ENCODE data around the gene BNIP2. TPM values are rescaled to one million over a fixed set of nuclear protein-coding genes. Genes with fewer than 3 reads are reported as not detected.
"Not testable (repeated sequence)": the region's sequence is repeated elsewhere in the genome, so short reads cannot be mapped to it uniquely, and the experiment has no call there.

Gene BNIP2
- total and polyA plus RNA-seq, 9 donors: 30.4 to 59.8 (median 44.8) TPM

- Histone ChIP-seq H3K9me3 (replicated peaks; ENCODE audit: control insufficient read depth, low read depth, low read length) (no peaks in the 10 kb centered on the region), H3K36me3 (ENCODE audit: control insufficient read depth, insufficient read depth, low read length) (peaks cover 22% of the 10 kb centered on the region), H3K4me3 (ENCODE audit: low read length) (no peak overlapping the region), H3K4me1 (ENCODE audit: control insufficient read depth, insufficient read depth, low read length) (no peaks in the 10 kb centered on the region), H3K27ac (ENCODE audit: low read length) (no peak overlapping the region), H3K27me3 (ENCODE audit: control insufficient read depth, insufficient read depth, low read length) (no peaks in the 10 kb centered on the region)
- WGBS (ENCODE audit: insufficient coverage): no CpG with 5 or more reads among the region's 1 CpG
- DNase-seq: no peak
Measured at GRCh38 chr15:59646277-59646676, 42.8 kb downstream of the BNIP2 start.

- H3K36me3 ChIP-seq (ENCODE audit: control insufficient read depth, insufficient read depth, low read length): peaks cover 20% of the 10 kb centered on the region
- H3K9me3 ChIP-seq (replicated peaks; ENCODE audit: control insufficient read depth, low read depth, low read length); H3K27me3 ChIP-seq (ENCODE audit: control insufficient read depth, insufficient read depth, low read length); H3K4me1 ChIP-seq (ENCODE audit: control insufficient read depth, insufficient read depth, low read length); DNase-seq; H3K27ac ChIP-seq (ENCODE audit: low read length); H3K4me3 ChIP-seq (ENCODE audit: low read length): not testable (repeated sequence)
- WGBS (ENCODE audit: insufficient coverage): 100% methylated on average over 7 of the region's 9 CpGs
Measured at GRCh38 chr15:59645812-59646211, 43.3 kb downstream of the BNIP2 start.

- no peak overlapping the region for H3K4me3 ChIP-seq (ENCODE audit: low read length)
- DNase-seq: no peak
- 95% methylated on average over 4 of the region's 4 CpGs for WGBS (ENCODE audit: insufficient coverage)
- H3K9me3 ChIP-seq (replicated peaks; ENCODE audit: control insufficient read depth, low read depth, low read length): no peaks in the 10 kb centered on the region
- H3K27ac ChIP-seq (ENCODE audit: low read length): no peak overlapping the region
- H3K27me3 ChIP-seq (ENCODE audit: control insufficient read depth, insufficient read depth, low read length): no peaks in the 10 kb centered on the region
- no peaks in the 10 kb centered on the region for H3K4me1 ChIP-seq (ENCODE audit: control insufficient read depth, insufficient read depth, low read length)
- H3K36me3 ChIP-seq (ENCODE audit: control insufficient read depth, insufficient read depth, low read length): peaks cover 21% of the 10 kb centered on the region
Measured at GRCh38 chr15:59644756-59645155, 44.4 kb downstream of the BNIP2 start.

- Histone ChIP-seq H3K27ac (ENCODE audit: low read length) (no peak overlapping the region), H3K4me3 (ENCODE audit: low read length) (no peak overlapping the region), H3K4me1 (ENCODE audit: control insufficient read depth, insufficient read depth, low read length) (no peaks in the 10 kb centered on the region), H3K9me3 (replicated peaks; ENCODE audit: control insufficient read depth, low read depth, low read length) (no peaks in the 10 kb centered on the region), H3K36me3 (ENCODE audit: control insufficient read depth, insufficient read depth, low read length) (peaks cover 21% of the 10 kb centered on the region), H3K27me3 (ENCODE audit: control insufficient read depth, insufficient read depth, low read length) (no peaks in the 10 kb centered on the region)
- WGBS (ENCODE audit: insufficient coverage): no CpG with 5 or more reads among the region's 2 CpGs
- no peak for DNase-seq
Measured at GRCh38 chr15:59642351-59642750, 46.8 kb downstream of the BNIP2 start.

- not testable (repeated sequence) for DNase-seq; H3K4me3 ChIP-seq (ENCODE audit: low read length); H3K36me3 ChIP-seq (ENCODE audit: control insufficient read depth, insufficient read depth, low read length); H3K27ac ChIP-seq (ENCODE audit: low read length); H3K27me3 ChIP-seq (ENCODE audit: control insufficient read depth, insufficient read depth, low read length); H3K4me1 ChIP-seq (ENCODE audit: control insufficient read depth, insufficient read depth, low read length); H3K9me3 ChIP-seq (replicated peaks; ENCODE audit: control insufficient read depth, low read depth, low read length)
- WGBS (ENCODE audit: insufficient coverage): no CpG with 5 or more reads among the region's 2 CpGs
Measured at GRCh38 chr15:59637507-59637906, 51.6 kb downstream of the BNIP2 start.

GRCh38 chr15:59636184-59636583 is 52.9 kb downstream of the BNIP2 start:
- no CpG with 5 or more reads among the region's 3 CpGs for WGBS (ENCODE audit: insufficient coverage)
- H3K36me3 ChIP-seq (ENCODE audit: control insufficient read depth, insufficient read depth, low read length): peaks cover 4% of the 10 kb centered on the region

GRCh38 chr15:59632714-59633113 is 56.4 kb downstream of the BNIP2 start:
- DNase-seq: peak; percentile 17
- WGBS (ENCODE audit: insufficient coverage): 50% methylated on average over 1 of the region's 4 CpGs
- Histone ChIP-seq H3K4me1 (ENCODE audit: control insufficient read depth, insufficient read depth, low read length) (no peaks in the 10 kb centered on the region), H3K9me3 (replicated peaks; ENCODE audit: control insufficient read depth, low read depth, low read length) (no peaks in the 10 kb centered on the region), H3K27me3 (ENCODE audit: control insufficient read depth, insufficient read depth, low read length) (no peaks in the 10 kb centered on the region), H3K36me3 (ENCODE audit: control insufficient read depth, insufficient read depth, low read length) (no peaks in the 10 kb centered on the region), H3K27ac (ENCODE audit: low read length) (no peak overlapping the region), H3K4me3 (ENCODE audit: low read length) (no peak overlapping the region)

More at GRCh38 chr15:59636184-59636583, 52.9 kb downstream of the BNIP2 start:
- DNase-seq: no peak
- H3K4me1 ChIP-seq (ENCODE audit: control insufficient read depth, insufficient read depth, low read length): no peaks in the 10 kb centered on the region
- no peak overlapping the region for H3K4me3 ChIP-seq (ENCODE audit: low read length)
- no peaks in the 10 kb centered on the region for H3K9me3 ChIP-seq (replicated peaks; ENCODE audit: control insufficient read depth, low read depth, low read length)
- no peaks in the 10 kb centered on the region for H3K27me3 ChIP-seq (ENCODE audit: control insufficient read depth, insufficient read depth, low read length)
- H3K27ac ChIP-seq (ENCODE audit: low read length): no peak overlapping the region

GRCh38 chr15:59622289-59622688 is 66.8 kb downstream of the BNIP2 start:
- Histone ChIP-seq H3K27ac (ENCODE audit: low read length) (no peak overlapping the region), H3K4me3 (ENCODE audit: low read length) (no peak overlapping the region), H3K27me3 (ENCODE audit: control insufficient read depth, insufficient read depth, low read length) (peaks cover 6% of the 10 kb centered on the region), H3K4me1 (ENCODE audit: control insufficient read depth, insufficient read depth, low read length) (no peaks in the 10 kb centered on the region), H3K36me3 (ENCODE audit: control insufficient read depth, insufficient read depth, low read length) (no peaks in the 10 kb centered on the region), H3K9me3 (replicated peaks; ENCODE audit: control insufficient read depth, low read depth, low read length) (no peaks in the 10 kb centered on the region)
- WGBS (ENCODE audit: insufficient coverage): 0% methylated on average over 1 of the region's 6 CpGs
- no peak for DNase-seq

- no peaks in the 10 kb centered on the region for H3K4me1 ChIP-seq (ENCODE audit: control insufficient read depth, insufficient read depth, low read length)
- WGBS (ENCODE audit: insufficient coverage): 88% methylated on average over 2 of the region's 4 CpGs
- H3K4me3 ChIP-seq (ENCODE audit: low read length): no peak overlapping the region
- no peaks in the 10 kb centered on the region for H3K36me3 ChIP-seq (ENCODE audit: control insufficient read depth, insufficient read depth, low read length)
- no peak for DNase-seq
- peaks cover 7% of the 10 kb centered on the region for H3K27me3 ChIP-seq (ENCODE audit: control insufficient read depth, insufficient read depth, low read length)
- H3K27ac ChIP-seq (ENCODE audit: low read length): no peak overlapping the region
- no peaks in the 10 kb centered on the region for H3K9me3 ChIP-seq (replicated peaks; ENCODE audit: control insufficient read depth, low read depth, low read length)
Measured at GRCh38 chr15:59618406-59618805, 70.7 kb downstream of the BNIP2 start.

- H3K36me3 ChIP-seq (ENCODE audit: control insufficient read depth, insufficient read depth, low read length): no peaks in the 10 kb centered on the region
- DNase-seq: no peak
- H3K27me3 ChIP-seq (ENCODE audit: control insufficient read depth, insufficient read depth, low read length): peaks cover 7% of the 10 kb centered on the region
- no peaks in the 10 kb centered on the region for H3K9me3 ChIP-seq (replicated peaks; ENCODE audit: control insufficient read depth, low read depth, low read length)
- 70% methylated on average over 3 of the region's 3 CpGs for WGBS (ENCODE audit: insufficient coverage)
- H3K4me3 ChIP-seq (ENCODE audit: low read length): no peak overlapping the region
- no peak overlapping the region for H3K27ac ChIP-seq (ENCODE audit: low read length)
- H3K4me1 ChIP-seq (ENCODE audit: control insufficient read depth, insufficient read depth, low read length): no peaks in the 10 kb centered on the region
Measured at GRCh38 chr15:59616379-59616778, 72.7 kb downstream of the BNIP2 start.

- Histone ChIP-seq H3K4me3 (ENCODE audit: low read length) (no peak overlapping the region), H3K27ac (ENCODE audit: low read length) (no peak overlapping the region), H3K36me3 (ENCODE audit: control insufficient read depth, insufficient read depth, low read length) (no peaks in the 10 kb centered on the region), H3K27me3 (ENCODE audit: control insufficient read depth, insufficient read depth, low read length) (peaks cover 7% of the 10 kb centered on the region), H3K9me3 (replicated peaks; ENCODE audit: control insufficient read depth, low read depth, low read length) (no peaks in the 10 kb centered on the region), H3K4me1 (ENCODE audit: control insufficient read depth, insufficient read depth, low read length) (no peaks in the 10 kb centered on the region)
- WGBS (ENCODE audit: insufficient coverage): 80% methylated on average over 1 of the region's 5 CpGs
- DNase-seq: no peak
Measured at GRCh38 chr15:59615661-59616060, 73.5 kb downstream of the BNIP2 start.

All from muscle of leg (tissue), 11 donors.